HG02938 (cell line): ENCODE results near the gene XPO4.
A peak's percentile ranks its signal among the peaks of the same experiment; 100 is the strongest.
"Not testable (repeated sequence)": the region's sequence is repeated elsewhere in the genome, so short reads cannot be mapped to it uniquely, and the experiment has no call there.

Source experiments
- ATAC-seq: cut with Tn5 transposase; IDR thresholded peaks from one replicate; pipeline ENCODE4 v1.9.1; 2021; ENCODE audit warnings: mild to moderate bottlenecking, moderate library complexity; ENCODE audit not compliant: unreplicated experiment

The XPO4 gene

GRCh38 chr13:20789665-20790064 is 112.9 kb downstream of the XPO4 start:
- ATAC-seq = no peak

- ATAC-seq = no peak
These were observed 114.2 kb downstream of the XPO4 start for GRCh38 chr13:20788312-20788711.

GRCh38 chr13:20787180-20787579 is 115.4 kb downstream of the XPO4 start:
- no peak for ATAC-seq

- peak; percentile 70 for ATAC-seq
These were observed 120.3 kb downstream of the XPO4 start for GRCh38 chr13:20782116-20782708.

- no peak for ATAC-seq
These were observed 122.2 kb downstream of the XPO4 start for GRCh38 chr13:20780317-20780716.

- no peak for ATAC-seq
These were observed 123.1 kb downstream of the XPO4 start for GRCh38 chr13:20779405-20779804.

GRCh38 chr13:20778311-20778710 is 124.2 kb downstream of the XPO4 start:
- ATAC-seq = no peak

- ATAC-seq = no peak
These were observed 125.8 kb downstream of the XPO4 start for GRCh38 chr13:20776751-20777150.

GRCh38 chr13:20775961-20776360 is 126.6 kb downstream of the XPO4 start:
- ATAC-seq = no peak

- ATAC-seq = no peak
These were observed 127.8 kb downstream of the XPO4 start for GRCh38 chr13:20774746-20775145.

- peak; percentile 82 for ATAC-seq
These were observed 129.1 kb downstream of the XPO4 start, which contains the start of gene EEF1AKMT1 for GRCh38 chr13:20773194-20774080. EEF1AKMT1 (minus strand) TSS chr13:20773961; CDS start chr13:20757598, 16,363 bp downstream.

GRCh38 chr13:20772401-20773131 is 130.0 kb downstream of the XPO4 start:
- ATAC-seq = no peak

- no peak for ATAC-seq
These were observed 132.7 kb downstream of the XPO4 start for GRCh38 chr13:20769834-20770233.

- no peak for ATAC-seq
These were observed 133.5 kb downstream of the XPO4 start for GRCh38 chr13:20769091-20769490.

GRCh38 chr13:20767309-20767943 is 135.1 kb downstream of the XPO4 start:
- no peak for ATAC-seq

- no peak for ATAC-seq
These were observed 141.7 kb downstream of the XPO4 start for GRCh38 chr13:20760872-20761271.

- no peak for ATAC-seq
These were observed 148.5 kb downstream of the XPO4 start for GRCh38 chr13:20754009-20754408.

GRCh38 chr13:20749377-20749776 is 153.2 kb downstream of the XPO4 start:
- no peak for ATAC-seq

GRCh38 chr13:20743830-20744404 is 158.6 kb downstream of the XPO4 start:
- not testable (repeated sequence) for ATAC-seq

- ATAC-seq = no peak
These were observed 162.5 kb downstream of the XPO4 start for GRCh38 chr13:20740021-20740420.

GRCh38 chr13:20738616-20739015 is 163.9 kb downstream of the XPO4 start:
- ATAC-seq = no peak
